ENCODE measurements around the gene RAPGEF5.

RAPGEF5 gene

DNA sequence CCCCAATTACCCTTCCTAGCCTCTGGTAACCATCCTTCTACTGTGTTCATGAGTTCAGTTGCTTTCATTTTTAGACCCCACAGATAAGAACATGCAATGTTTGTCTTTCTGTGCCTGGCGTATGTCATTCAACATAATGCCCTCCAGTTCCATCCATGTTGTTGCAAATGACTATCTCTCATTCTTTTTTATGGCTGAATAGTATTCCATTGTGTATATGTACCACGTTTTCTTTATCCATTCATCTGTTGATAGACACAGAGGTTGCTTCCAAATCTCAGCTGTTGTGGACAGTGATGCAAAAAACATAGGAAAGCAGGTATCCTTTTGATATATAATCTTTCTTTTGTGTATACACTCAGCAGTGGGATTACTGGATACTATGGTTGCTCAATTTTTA lies 51.2 kb downstream of the RAPGEF5 start:
- DNase-seq (ENCODE audit: low spot score): no peak

GRCh38 chr7:22302951-22303423 lies 54.0 kb downstream of the RAPGEF5 start:
- DNase-seq (ENCODE audit: low spot score): peak; percentile 76

DNA sequence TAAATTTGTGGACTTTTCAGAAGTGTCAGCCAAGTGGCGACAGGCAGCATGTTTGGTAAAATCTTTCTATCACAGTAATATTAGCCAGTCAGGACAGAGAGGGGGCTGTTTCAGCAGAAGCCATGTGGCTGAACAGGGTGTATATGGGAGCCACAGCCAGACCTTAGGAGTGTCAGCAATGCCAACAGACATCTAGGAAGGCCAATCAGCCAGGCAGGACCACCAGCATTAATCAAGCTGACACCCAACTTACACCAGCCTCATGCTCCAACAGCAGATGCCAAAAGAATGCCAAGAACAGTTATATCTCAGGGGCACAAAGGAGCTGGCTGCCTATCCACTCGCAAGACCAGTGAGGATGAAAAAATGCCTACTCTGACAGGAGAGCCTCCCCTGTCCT lies 54.8 kb downstream of the RAPGEF5 start:
- no peak for DNase-seq (ENCODE audit: low spot score)

GRCh38 chr7:22301790-22302189 lies 55.2 kb downstream of the RAPGEF5 start:
- no peak for DNase-seq (ENCODE audit: low spot score)

DNA sequence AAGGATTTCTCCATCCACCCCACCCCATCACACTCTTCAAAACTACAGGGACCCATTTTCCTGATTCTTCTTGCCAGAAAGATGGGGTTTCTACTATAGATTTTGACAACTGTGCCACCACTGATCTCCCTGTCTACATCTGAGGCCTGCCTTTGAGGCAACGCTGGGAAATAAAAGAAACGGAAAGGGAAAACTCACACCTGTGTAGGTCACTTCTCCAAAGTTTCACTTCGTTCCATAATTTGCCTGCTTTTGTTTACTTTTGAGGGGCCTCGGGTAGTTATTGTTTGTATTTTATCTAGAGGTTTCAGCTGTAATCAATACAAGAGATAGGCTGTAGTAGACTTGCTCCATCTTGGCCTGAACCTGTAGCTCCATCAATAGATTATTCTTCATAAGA lies 56.1 kb downstream of the RAPGEF5 start:
- DNase-seq (ENCODE audit: low spot score): no peak

GRCh38 chr7:22296916-22297315 lies 60.0 kb downstream of the RAPGEF5 start:
- no peak for DNase-seq (ENCODE audit: low spot score)

DNA sequence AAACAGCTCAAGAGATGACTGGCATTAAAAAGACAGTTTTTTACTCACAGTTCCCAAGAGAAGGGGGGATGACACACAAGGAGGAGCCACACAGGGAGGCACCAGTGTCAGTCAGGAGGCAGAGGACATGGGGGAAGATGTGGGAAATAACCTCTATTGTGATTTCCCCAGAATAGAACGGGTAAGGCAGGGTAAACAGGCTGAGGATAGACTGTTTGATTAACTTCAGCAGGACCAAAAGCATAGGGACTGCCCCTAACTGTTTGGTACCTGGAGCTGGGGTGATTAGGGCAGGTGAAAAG lies 60.7 kb downstream of the RAPGEF5 start:
- no peak for DNase-seq (ENCODE audit: low spot score)

DNA sequence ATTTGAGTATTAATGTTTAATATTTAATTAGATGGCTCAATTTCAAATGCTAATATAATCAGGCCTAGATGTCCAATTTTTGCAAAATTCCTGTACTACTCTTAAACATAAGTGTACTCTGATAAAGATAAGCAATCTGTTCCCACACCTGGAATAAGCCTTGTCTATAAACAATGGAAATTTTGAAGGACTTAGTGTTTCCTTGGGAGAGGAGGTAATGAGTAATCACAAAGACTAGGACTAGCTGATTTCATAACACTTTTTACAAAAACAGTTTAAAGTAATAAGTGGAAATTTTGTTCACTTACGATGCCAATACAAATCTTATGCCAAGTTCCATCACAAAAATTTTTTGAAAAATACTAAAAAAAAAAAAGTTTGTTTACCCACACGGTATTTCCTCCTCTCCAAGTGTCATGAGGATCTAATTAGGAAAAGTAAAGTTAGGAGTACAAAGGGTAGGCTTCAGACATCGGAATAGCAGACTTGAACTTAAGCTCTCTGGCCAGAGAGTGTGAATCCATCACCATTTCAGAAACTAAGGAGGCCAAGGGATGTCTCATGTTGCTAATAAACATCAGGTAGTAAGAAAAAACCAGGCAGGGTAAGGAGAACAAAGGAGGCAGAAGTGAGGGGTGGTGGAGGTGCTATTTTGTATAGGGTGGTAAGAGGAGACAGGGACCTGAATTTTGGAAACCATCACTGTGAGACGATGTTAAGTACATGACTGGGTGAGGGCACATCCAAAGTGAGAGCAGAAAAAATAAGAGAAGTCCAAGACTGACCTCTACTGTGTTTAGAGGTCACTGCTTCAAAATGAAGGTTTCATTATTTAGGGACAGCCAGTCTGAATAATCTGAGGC lies 61.3 kb downstream of the RAPGEF5 start:
- peak; percentile 67 for DNase-seq (ENCODE audit: low spot score)

- DNase-seq (ENCODE audit: low spot score): no peak
Measured at GRCh38 chr7:22292531-22292930, 64.4 kb downstream of the RAPGEF5 start.

DNA sequence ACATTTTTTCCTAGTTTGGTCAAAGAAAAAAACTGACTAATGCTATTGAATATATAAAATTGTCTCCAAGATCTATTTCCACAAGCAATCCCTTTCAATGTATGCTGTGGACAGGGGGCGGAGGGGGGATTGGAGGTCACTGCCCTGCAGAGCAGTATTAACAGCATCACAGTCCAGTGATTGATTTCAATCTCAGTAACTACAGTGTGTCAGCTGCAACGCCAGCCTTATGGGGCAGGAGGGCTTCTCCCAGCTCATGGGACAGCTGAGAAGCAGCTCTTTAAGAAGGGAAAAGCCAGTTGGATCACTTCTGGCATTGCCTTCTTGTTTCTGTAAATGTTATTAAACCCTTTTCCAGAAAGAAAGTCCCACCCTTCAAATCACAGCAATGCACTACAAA lies 65.0 kb downstream of the RAPGEF5 start:
- DNase-seq (ENCODE audit: low spot score): no peak

- DNase-seq (ENCODE audit: low spot score): no peak
Measured at GRCh38 chr7:22288202-22288601, 68.8 kb downstream of the RAPGEF5 start.

GRCh38 chr7:22287412-22287811 lies 69.5 kb downstream of the RAPGEF5 start:
- no peak for DNase-seq (ENCODE audit: low spot score)

DNA sequence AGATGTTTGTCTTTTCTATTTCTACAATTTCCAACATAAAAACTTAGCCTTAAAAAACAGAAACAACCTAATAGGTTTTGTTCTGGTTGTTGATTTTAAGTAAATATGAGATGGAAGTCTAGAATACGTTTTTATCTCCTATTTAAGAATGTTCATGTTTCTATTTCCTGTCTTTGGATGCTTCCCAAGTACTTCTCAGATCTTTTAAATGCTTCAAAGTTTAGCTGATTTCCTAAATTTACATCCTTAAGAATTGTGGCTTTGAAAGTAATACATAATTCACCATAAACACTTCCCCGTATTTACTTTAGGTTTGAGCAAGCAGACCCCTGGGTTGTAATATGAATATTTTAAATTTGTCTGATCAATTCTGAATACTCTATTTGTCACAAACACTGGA lies 70.5 kb downstream of the RAPGEF5 start:
- no peak for DNase-seq (ENCODE audit: low spot score)

DNA sequence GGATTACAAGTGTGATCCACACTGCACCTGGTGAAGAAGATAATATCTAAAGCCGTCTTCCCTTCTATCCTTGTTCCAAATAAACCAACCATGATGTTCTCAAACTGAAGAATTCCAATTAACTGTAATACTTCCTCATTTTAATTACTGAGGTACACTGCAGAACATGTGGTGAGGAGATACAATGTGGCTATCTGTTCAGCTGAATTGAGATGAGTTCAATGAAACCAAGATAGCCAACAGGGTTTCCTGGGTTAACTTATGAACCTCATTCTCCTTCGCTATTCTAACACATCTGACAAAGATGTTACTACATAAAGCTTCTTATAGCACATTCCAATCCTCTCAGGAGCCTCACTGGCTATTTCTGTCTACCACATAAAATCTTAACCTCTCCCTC lies 75.5 kb downstream of the RAPGEF5 start:
- DNase-seq (ENCODE audit: low spot score): no peak

GRCh38 chr7:22280031-22280430 lies 76.9 kb downstream of the RAPGEF5 start:
- no peak for DNase-seq (ENCODE audit: low spot score)

- no peak for DNase-seq (ENCODE audit: low spot score)
Measured at GRCh38 chr7:22278660-22279059, 78.3 kb downstream of the RAPGEF5 start.

GRCh38 chr7:22277375-22277774 lies 79.6 kb downstream of the RAPGEF5 start:
- DNase-seq (ENCODE audit: low spot score): no peak

GRCh38 chr7:22275661-22276060 lies 81.3 kb downstream of the RAPGEF5 start:
- no peak for DNase-seq (ENCODE audit: low spot score)

GRCh38 chr7:22271311-22271710 lies 85.6 kb downstream of the RAPGEF5 start:
- no peak for DNase-seq (ENCODE audit: low spot score)

DNA sequence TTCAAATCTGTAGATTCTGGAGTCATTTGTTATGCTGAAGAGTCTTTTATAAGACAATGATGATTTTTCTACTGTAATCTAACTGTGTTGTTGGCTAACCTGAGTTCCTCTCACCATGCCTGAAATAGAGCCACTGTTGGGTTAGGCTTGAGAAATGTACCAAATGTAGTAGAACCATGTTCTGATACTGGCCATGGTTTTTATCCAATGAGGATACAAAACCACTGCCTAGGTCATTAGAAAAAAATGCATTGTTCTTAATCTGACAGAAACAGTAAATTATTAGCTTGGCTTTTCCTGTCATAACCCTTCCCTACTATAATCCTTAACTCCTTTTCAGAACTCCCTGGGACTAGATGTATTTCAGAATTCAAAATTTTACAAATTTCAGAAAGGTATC lies 86.6 kb downstream of the RAPGEF5 start:
- no peak for DNase-seq (ENCODE audit: low spot score)

- no peak for DNase-seq (ENCODE audit: low spot score)
Measured at GRCh38 chr7:22269963-22270362, 87.0 kb downstream of the RAPGEF5 start.

DNA sequence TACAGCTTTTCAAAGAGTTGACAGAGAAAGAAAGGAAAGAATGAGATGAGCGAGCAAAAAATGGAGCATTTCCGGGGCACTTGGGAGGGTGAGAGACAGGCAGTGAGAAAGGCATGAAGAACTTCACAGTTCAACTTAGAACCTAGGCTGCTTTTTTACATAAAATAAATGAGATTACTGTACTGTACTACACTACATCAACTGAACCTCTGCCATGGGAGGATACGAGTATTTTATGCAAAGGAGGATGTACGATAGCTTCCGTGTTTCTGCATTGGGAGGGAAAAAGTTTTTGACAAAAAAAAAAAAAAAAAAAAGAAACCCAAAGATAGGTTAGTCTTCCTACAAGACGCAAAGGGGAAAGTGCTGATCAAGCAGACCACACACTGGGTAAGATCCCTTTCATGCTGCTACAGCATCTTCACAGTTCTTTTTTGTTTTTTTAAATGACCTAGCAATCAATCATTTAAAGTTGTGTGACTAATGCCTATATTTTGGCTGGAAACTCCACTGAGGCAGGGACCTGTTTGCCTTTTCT lies 88.0 kb downstream of the RAPGEF5 start:
- DNase-seq (ENCODE audit: low spot score): no peak

DNA sequence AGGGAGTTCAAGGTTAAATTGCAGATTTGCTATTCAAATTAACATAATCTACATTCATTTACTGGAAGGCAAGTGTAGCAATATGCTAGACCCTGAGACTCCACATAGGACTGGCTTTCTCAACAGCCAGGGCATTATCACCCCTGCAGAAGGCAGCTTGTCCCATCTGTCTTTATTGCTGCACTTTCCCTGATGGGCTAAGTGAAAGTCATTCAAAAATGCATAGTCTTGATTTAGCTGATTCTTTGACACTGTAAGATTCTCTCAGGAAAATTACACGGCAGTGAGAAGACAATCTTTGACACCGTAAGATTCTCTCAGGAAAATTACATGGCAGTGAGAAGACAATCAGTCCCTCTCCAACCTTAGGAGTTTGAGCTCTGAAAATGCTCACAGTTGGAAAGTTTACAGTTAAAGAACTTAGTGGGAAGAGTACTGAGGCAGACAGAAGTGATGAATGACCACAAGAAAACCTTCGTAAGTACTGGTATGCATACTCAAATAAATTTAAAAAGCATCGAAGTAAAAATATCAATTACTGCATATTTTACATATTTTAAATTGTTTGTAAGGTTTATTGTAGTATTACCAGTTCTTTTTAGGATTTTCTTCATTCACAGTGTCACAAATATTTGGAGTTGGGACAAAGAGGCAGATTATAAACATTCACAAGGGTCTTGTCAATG lies 88.9 kb downstream of the RAPGEF5 start:
- no peak for DNase-seq (ENCODE audit: low spot score)
